ENCODE results near the gene GOLGA8G.
"Not testable (repeated sequence)": the region's sequence is repeated elsewhere in the genome, so short reads cannot be mapped to it uniquely, and the experiment has no call there.

GOLGA8G gene, protein sequence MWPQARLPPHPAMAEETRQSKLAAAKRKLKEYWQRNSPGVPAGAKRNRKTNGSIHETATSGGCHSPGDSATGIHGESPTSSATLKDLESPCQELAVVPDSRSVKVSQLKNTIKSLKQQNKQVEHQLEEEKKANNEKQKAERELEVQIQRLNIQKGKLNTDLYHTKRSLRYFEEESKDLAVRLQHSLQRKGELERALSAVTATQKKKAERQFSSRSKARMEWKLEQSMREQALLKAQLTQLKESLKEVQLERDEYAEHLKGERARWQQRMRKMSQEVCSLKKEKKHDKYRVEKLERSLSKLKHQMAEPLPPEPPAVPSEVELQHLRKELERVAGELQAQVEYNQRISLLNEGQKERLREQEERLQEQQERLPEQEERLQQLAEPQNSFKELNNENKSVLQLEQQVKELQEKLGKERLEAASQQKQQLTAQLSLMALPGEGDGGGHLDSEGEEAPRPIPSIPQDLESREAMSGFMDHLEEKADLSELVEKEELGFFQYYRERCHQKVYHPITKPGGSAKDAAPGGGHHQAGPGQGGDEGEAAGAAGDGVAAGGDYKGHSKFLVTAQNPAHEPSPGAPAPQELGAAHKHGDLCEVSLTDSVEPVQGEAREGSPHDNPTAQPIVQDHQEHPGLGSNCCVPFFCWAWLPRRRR

DNA sequence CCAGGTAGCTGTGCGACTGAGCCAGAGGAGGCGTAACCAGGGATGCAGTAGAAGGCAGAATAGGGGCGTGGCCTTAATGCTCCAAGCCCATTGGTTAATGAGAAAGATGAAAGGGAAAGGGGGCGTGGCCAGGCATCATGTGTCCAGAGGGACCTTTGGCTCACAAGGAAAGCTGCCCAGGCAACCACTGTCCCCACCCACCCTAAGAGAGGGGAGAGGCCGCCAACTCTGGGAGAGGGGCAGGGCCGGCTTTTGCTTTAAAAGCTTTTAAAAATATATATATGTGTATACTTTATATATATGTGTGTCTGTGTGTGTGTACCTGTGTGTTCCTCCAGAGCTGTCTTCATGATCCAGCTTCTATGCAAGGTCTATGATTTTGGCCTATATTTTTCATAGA, at the start of gene GOLGA8G:
TSS of gene GOLGA8G (minus strand) at position 18 of the 400 bp plus-strand sequence. CDS start 62 bp downstream, outside the sequence.
- not testable (repeated sequence) for DNase-seq

DNA sequence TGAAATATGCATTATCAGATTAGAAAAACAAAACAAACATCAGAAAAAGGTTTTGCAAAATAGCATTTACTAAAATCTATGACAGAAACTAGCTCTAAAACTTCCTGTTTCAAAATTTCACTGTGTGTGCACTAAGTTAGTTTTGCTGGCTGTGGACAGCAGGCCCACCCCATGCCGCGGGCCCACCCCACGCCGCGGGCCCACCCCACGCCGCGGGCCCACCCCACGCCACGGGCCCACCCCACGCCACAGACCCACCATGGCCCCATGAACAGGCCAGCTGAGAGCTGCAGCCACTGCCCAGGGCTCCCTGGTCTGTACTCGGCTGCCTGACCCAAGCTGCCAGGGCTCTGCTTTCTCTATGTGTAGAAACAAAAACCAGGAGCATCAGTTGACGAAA, 40.6 kb upstream of the GOLGA8G start:
- DNase-seq = not testable (repeated sequence)

DNA sequence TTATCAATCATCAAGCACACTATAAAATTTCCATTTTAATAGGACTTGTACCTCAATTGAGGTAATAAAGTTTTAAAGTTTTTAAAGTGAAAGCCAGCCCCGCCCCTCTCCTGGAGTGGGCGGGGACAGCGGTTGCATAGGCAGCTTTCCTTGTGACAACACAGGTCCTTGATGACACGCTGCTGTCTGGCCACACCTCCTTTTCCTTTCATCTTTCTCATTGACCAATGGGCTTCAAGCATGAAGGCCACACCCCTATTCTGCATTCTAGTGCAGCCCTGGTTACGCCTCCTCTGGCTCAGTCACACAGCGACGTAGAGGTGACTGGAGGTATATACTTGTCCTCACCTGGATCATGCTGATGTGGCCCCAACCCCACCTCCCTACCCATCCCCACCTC, 20.5 kb upstream of the GOLGA8G start, which contains the start of gene GOLGA6L25:
TSS of gene GOLGA6L25 (plus strand) at position 301 of the 400 bp plus-strand sequence. CDS start at position 362, 61 bp downstream.
- not testable (repeated sequence) for DNase-seq

DNA sequence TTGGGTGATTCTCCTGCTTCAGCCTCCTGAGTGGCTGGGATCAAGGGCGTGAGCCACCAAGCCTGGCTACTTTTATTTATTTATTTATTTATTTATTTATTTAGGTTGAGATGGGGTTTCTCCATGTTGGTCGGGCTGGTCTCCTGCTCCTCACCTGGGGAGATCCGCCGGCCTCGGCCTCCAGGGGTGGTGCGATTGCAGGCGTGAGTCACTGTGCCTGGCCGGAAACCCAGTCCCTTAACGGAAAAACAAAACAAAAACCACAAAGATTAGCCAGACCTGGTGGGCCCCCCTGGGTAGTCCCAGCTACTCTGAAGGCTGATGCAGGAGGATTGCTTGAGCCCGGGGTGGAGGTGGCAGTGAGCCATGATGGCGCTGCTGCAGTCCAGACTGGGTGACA, 17.6 kb downstream of the GOLGA8G start:
- not testable (repeated sequence) for DNase-seq

DNA sequence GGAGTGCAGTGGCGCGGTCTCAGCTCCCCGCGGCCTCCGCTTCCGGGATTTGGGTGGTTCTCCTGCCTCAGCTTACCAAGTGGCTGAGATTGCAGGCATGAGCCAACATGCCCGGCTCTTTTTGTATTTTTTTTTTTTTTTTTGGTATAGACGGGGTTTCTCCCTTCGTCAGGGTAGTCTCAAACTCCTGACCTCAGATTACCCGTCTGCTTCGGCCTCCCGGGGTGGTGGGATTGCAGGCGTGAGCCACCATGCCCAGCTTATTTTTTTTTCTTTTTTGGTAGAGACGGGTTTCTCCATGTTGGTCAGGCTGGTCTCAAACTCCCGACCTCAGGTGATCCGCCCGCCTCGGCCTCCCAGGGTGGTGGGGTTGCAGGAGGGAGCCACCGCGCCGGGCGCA, 18.6 kb downstream of the GOLGA8G start:
- DNase-seq = not testable (repeated sequence)

DNA sequence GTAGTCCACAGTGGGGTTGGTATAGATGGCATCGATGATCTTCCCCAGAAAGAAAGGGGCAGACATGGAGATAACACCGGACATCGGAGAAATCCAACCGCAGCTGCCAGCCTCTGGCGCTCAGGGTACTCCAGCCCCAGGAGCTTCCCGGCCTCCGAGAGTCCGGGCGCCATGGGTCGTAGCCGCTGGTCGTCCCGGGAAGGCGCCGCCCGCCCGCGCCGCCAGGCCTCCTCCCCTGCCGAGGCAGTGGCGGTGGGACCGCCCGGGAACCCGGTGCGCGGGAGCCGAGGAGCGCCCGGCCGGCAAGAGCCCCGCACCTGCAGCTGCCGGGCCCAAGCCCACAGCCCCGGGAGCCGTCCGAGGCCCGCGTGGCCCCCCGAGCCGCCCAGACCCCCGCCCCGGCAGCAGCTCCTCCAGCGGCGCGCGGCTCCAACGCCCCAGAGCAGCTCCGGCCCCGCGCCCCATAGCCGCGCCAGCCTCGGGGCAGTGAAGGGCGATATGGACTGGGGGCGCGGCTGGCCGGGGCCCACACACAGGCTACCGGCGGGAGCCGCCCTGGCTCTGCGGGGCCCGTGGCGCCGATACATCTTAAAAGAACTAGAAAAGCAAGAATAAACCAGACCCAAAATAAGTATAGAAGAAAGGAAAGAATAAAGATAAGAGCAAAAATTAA, 24.4 kb downstream of the GOLGA8G start:
- not testable (repeated sequence) for DNase-seq

DNA sequence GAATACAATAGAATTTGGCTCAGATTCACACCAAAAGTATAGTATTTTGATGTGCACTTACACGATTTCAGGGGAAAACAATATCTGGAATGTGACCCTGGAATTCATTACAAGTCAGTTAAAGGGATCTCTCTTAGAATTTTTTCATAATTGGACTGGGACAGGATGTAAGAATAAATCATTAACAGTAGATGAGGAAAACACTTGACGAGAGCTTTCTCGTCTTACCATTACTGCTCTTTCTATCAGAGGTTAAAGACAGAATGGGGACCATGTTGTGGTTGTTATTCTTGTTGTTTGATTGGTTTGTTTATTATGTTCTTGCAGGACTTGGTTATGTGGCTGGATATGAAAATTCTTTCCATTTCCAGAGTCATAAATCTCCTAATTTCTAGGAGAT, 51.4 kb downstream of the GOLGA8G start:
- DNase-seq = not testable (repeated sequence)

Measured in activated CD4-positive, CD25-positive, alpha-beta regulatory T cell treated with anti-CD3 and anti-CD28 coated beads, Interleukin-2, amount 50 U/mL, for 72 hours (primary cell).